ENCODE measurements around the gene RAP2C. TPM values are rescaled to one million over a fixed set of nuclear protein-coding genes. Genes with fewer than 3 reads are reported as not detected.

RAP2C gene
- total RNA-seq: 11.9 TPM

GRCh38 chrX:132219343-132219768 lies at the start of gene RAP2C:
Gene RAP2C (minus strand): TSS chrX:132219447. CDS start chrX:132217268, 2,179 bp downstream.

Other genes starting within 250 kb of the RAP2C start
- 1.3 TPM for gene STK26, start 196.1 kb downstream of the RAP2C start, total RNA-seq
- gene FRMD7, start 91.4 kb downstream of the RAP2C start, total RNA-seq: not detected

Measured in parietal lobe (tissue), 1 donor.